Stimulated activated CD4-positive, alpha-beta T cell treated with anti-CD3 and anti-CD28 coated beads, Interleukin-15, amount 100 ng/mL, for 1 hour (primary cell): ENCODE results near the gene ADGB.

Experiments
- DNase-seq, 2 donors: peaks; one replicate each; pipeline ENCODE4 v3.0.0-alpha.2; 2020; ENCODE audit warnings: low read depth in 1 of 2, low spot score in 1 of 2

Gene ADGB

DNA sequence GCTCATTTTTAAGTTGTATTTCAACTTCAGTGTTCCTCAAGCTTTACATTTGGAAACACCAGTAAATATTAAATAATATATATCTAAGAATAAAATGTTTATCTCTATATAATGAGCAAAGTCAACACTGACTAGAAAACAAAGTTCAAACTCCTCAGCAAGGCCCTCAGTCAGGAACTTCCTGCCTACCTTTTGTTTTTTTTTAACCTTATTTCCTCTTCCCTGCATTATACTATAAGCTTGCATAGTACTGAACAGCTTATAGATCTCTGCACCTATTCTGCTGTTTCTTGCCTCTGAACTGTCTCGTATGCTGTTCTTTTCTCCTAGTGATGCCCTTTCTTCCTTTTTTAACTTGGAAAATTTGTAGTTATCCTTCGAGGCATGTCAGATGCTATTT lies 29.6 kb downstream of the ADGB start:
- DNase-seq, result no peak

DNA sequence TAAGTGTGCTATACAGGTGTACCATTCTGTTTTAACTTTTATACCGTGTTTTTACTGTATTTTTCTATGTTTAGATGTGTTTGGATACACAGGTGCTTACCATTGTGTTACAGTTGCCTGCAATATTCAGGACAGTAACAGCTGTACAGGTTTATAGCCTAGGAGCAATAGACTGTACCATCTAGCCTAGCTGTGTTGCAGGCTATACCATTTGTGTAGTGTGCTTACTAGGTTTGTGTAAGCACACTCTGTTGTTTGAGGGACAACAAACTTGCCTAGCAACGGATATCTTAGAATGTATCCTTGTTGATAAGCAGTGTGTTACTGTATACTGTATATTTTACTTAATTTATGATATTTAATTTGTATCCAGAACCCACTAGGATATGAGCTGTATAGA lies 35.2 kb downstream of the ADGB start:
- DNase-seq, result no peak

DNA sequence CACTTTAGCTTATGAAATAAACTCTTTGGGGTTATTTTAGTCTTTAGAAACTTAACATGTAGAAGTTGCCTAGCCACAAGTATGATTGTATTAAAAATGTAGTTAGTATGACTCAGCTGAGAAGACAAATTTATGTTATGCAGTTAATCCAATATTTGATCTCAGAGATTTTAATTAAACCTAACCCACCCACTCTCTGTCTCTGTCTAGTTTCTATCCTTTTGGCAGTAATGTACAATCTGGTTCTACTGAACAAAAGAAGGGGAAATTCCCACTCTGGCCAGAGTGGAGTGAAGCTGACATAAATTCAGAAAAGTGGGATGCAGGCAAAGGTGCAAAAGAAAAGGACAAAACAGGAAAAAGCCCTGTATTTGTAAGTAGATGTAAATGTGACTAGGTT lies 36.4 kb downstream of the ADGB start:
- no peak for DNase-seq

GRCh38 chr6:146636481-146636880 lies 37.7 kb downstream of the ADGB start:
- DNase-seq, result no peak

- no peak for DNase-seq
These were observed 44.1 kb downstream of the ADGB start for GRCh38 chr6:146642921-146643320.

- no peak for DNase-seq
These were observed 52.2 kb downstream of the ADGB start for GRCh38 chr6:146650799-146651481.

- no peak for DNase-seq
These were observed 52.7 kb downstream of the ADGB start for GRCh38 chr6:146651482-146651863.

DNA sequence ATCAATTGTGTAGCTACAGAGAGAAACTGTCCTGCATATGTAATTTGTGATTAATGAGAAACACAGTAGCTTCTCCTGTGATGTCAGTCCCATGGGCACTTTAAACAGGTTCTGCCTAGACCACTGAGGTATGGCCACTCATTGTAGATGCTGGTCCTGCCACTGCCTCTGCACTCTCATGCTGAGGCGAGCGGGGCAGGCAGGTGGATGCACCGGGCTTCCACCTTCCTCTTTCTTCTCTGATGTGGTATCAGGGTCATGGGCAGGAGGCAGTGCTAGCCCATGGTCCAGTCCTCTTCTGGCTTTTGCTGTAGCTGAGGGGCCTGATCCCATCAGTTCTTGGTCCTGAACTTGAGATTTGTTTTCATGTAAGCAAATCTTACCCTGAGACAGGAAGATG lies 58.7 kb downstream of the ADGB start:
- DNase-seq, result no peak

DNA sequence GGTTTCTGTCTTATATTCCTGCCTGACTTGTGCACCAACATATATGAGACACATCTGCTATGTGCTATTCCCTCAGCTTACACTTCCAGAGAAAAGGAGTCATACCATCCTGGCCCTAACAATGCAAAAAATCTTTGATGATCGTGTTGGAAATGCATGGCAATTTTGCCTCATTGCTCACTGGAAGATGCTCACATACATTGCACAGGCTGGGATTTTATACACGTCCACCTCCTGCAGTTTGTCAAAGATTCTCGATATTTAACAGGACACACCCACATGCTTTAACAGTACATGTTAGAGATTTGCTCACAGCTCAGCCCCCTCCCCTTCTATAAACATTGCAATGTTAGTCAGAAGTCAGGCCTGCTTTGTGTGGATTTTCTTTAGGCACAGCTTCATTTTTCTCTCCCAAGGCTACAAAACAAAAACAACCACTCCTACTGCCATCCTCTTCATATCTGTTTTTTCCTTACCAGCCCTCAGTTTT lies 66.1 kb downstream of the ADGB start:
- no peak for DNase-seq

- no peak for DNase-seq
These were observed 68.1 kb downstream of the ADGB start for GRCh38 chr6:146666909-146667308.

GRCh38 chr6:146670161-146670560 lies 71.4 kb downstream of the ADGB start:
- no peak for DNase-seq

GRCh38 chr6:146673069-146673468 lies 74.3 kb downstream of the ADGB start:
- DNase-seq, result no peak

DNA sequence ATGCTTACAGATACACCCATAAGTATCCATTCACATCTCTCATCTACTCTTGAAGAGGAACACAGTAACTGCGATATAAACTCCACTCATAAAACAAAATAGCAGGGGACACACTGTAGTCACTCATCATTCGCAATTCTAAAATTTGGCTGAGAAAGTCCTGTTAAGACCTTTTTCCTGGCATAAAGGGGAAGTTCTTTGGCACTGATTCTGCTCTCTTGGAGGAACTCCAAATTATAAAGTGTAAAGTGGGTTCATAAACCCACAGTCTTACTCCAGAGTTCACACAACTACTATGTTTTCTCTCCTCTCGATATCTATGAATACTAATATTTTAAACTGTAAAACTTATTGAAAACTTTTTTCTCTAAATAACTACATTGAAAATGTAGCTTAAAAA lies 80.6 kb downstream of the ADGB start:
- no peak for DNase-seq

GRCh38 chr6:146682919-146683318 lies 84.1 kb downstream of the ADGB start:
- DNase-seq, result no peak

DNA sequence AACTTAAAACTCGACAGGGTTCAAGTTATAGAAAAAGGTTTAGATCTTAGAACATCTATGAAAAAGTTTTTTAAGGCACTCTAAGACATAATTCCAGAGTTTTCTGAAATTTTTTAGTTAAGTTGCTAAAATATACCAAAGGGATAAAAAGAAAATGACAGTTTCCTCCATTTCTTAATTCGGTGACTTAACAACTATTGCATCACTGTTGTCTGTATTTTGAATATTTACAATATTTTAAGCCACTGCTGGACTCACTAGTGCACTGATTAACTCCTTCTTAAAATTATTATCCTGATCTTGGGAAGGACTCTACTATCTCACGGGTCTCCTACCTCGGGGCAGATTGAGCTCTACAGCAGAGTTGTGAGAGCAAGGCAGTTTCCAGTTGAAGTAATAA lies 91.0 kb downstream of the ADGB start:
- DNase-seq, result no peak

- DNase-seq, result no peak
These were observed 94.6 kb downstream of the ADGB start for GRCh38 chr6:146693342-146693741.

DNA sequence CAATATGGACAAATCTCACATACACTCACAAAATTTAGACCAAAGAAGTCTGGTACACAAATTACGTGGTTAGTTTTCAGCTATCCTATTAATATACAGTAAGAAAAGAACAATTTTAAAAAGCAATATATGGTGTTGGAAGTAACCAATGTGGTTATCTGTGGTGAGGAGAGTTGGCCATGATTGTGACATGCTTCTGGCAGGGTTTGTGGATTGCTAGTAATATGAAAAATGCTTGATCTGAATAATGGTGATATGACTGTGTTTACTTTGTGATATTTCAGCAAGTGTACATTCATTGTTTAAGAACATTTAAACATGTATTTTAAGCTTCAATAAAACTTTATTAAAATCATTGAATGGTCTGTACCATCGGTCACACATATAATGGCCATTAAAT lies 99.1 kb downstream of the ADGB start:
- DNase-seq, result no peak

DNA sequence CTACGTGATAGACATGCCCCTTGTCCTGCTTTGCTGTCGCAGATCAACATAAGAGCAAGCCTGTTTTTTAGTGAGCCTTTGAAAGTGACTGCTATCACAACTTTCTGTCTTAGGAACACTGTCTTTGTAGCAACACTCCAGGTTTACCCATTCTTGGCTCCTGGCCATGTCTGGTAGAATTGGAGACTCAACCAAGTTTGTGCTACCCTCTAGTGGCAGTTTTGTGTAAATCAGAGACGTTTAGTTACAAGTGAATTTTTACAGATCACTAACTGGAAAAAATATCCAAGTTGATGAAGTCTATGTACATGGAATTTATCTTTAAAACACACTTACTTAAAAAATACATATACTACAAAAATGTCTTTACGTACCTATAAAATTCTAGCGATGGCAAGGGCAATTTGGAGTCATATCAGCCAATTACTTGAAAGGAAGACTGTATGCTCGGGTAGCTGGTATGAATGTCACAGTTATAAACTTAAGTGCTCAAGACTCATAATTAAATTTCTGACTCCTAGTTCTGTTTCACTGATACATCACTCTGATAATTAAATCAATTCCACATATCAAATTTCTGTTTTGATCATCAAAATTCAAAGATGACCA lies 101.4 kb downstream of the ADGB start:
- DNase-seq, result no peak

DNA sequence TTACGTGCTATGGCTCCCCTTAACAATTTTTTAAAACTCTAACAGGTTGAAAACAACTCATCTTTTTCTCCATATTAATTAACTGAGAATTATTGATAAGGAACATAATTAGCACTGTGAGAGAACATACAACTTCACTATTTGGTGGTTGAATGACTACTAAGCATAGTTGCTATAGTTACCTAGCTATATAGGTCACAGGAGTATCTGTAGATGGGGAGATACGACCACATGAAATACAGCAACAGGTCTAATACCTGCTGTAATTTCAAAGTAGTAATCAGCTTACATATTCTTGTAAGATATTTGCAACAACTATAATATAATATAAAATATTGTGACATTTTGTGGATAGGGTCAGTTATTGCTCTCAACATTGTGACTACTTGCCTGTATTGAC lies 102.9 kb downstream of the ADGB start:
- no peak for DNase-seq

DNA sequence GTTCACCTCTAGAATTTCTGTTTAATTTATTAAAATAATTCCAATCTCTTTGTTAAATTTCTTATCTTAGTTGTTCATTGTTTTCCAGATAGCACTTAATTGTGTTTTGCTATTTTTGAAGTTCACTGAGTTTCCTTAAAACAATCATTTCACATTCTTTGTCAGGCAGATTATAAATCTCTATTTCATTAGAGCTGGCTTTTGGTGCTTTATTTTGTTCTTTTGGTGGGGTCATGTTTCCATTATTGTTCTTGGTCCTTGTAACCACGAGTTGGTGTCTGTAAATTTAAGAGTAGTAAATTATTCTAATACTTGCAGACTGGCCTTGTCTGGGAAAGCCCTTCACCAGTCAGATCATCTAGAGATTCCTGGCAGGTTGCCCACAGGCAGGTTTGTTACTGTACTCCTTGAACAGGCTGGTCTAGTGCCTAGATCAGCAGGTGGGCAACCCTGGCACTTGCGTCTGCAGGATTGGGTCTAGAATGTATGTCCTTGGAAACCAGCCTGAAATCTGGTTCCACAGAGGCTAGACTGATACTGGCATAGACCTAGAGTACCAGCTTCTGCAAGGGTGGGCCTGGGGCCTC lies 110.4 kb downstream of the ADGB start:
- no peak for DNase-seq

GRCh38 chr6:146719387-146719786 lies 120.6 kb downstream of the ADGB start:
- no peak for DNase-seq

DNA sequence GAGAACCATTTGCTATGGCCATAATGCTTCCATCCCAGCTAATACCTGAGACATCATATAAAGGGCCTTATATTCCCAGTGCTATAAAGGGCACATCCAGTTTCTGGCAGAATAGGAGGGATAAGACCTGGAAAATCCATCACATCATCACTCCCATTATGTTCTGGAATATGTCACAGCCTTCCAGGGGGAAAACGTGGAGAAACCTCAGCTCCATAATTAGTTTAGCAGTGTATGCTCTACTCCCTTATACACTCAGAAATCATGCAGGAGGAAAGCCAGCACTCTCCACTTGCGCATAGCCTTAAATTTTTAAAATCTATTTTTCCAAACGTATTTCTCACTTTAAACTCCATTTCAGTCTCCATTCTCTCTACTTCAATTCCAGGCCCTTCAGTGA lies 140.9 kb downstream of the ADGB start:
- DNase-seq, result no peak

DNA sequence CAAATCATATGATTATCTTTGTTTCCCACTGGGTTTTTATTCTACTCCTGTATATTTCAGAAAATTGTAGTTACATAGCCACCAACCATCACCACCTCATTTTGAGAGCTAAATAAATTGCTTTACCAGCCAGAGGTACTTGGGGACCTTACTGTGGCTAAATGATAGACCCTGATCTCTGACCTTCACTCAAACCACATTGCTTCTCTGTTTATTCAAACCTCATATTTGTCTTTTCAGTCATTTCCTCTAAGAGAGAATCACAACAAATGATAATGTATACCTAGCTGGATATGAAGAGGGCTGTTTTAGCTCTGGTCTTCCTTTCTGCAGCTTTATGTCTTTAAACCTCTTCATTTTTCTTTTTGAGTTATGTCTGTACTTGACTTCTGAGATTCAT lies 142.8 kb downstream of the ADGB start:
- DNase-seq, result no peak
